GM12892 (cell line): ENCODE results near the gene TOP2B.

ENCODE experiments used
- DNase-seq: peaks from one replicate; pipeline ENCODE4 v3.0.0; 2011; ENCODE audit not compliant: insufficient read length
- FAIRE-seq: peaks from 2 replicates; lab custom pipeline; 2011; peaks lifted over from hg19 to GRCh38; lab: Jason Lieb, UNC
- POLR2A ChIP-seq: IDR thresholded peaks from 2 replicates; pipeline ENCODE4 v1.6.1; 2011; ENCODE audit warnings: low read depth, low read length, control low read depth
- POLR2AphosphoS5 ChIP-seq: IDR thresholded peaks from 2 replicates; pipeline ENCODE4 v1.6.1; 2011; ENCODE audit warnings: low read depth, low read length, control low read depth
- TAF1 ChIP-seq: IDR thresholded peaks from 2 replicates; pipeline ENCODE4 v1.6.1; 2011; ENCODE audit warnings: low read depth, mild to moderate bottlenecking, control low read depth, low read length, borderline replicate concordance

TOP2B gene

DNA sequence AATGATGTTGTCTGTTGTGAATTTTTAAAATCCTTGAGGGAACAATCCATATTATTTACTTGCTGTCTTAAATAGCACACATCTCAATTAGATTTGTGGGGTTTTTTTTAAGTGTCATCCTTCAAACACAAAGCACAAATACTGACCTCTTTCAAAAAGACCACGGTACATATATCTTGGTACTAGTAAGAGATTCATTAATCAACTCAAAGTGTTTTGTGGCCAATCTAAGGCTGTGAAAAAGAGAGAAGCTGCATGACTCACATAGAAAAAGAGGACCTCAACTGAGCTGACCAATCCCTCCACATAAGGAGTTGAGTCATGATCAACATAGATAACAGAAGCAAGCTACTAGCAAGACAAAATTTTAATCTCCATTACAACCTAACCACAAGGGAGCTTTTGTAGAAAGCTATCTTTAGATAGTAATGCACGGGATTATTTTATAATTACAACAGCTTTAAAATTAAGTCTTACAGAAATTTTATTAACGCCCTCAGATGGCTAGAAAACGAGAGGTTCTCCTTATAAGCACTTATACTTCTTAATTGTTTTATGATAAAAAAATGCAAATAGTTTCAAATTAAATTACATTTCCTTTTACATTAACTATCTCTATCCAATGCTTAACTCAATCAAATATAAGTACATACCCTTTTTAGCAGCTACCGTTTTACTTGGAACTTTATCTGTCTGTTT is 60.5 kb downstream of the TOP2B start:
- no peak for TF ChIP-seq TAF1
- no peak for TF ChIP-seq POLR2AphosphoS5
- no peak for TF ChIP-seq POLR2A
- FAIRE-seq = no peak
- DNase-seq = no peak

- DNase-seq (no peak), FAIRE-seq (no peak)
- TF ChIP-seq TAF1 (no peak), POLR2AphosphoS5 (no peak), POLR2A (no peak)
These were observed 61.0 kb downstream of the TOP2B start for GRCh38 chr3:25603703-25604102.

DNA sequence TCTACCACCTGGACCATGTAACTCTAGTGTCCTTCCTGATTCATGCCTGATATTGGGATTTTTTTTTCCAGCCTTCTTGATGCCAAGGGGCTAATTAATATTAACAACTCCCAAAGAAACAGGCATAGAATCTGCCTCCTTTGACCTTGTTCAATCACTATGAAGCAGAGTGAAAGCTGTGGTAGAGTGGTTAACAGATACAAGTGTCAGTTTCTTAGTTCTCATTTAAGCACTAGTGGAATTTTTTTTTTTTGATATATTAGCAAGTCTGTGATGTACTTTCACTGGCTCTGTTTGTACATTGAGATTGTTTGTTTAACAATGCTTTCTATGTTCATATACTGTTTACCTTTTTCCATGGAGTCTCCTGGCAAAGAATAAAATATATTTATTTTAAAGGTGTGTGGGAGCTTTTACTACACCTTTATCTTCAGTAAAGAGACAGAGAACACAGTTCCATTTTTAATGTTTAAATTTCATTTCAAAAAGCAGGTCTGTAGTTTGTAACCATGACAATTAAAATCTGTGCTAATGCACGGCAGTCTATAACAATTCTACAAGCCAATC is 67.1 kb downstream of the TOP2B start:
- no peak for TF ChIP-seq TAF1
- TF ChIP-seq POLR2AphosphoS5 = no peak
- TF ChIP-seq POLR2A = no peak
- FAIRE-seq = no peak
- no peak for DNase-seq

- TF ChIP-seq POLR2A (no peak), POLR2AphosphoS5 (no peak), TAF1 (no peak)
- DNase-seq = no peak
- no peak for FAIRE-seq
These were observed 70.7 kb downstream of the TOP2B start for GRCh38 chr3:25594007-25594502.

GRCh38 chr3:25593001-25593400 is 71.7 kb downstream of the TOP2B start:
- DNase-seq = no peak
- no peak for FAIRE-seq
- no peak for TF ChIP-seq POLR2A
- no peak for TF ChIP-seq TAF1
- TF ChIP-seq POLR2AphosphoS5 = no peak

DNA sequence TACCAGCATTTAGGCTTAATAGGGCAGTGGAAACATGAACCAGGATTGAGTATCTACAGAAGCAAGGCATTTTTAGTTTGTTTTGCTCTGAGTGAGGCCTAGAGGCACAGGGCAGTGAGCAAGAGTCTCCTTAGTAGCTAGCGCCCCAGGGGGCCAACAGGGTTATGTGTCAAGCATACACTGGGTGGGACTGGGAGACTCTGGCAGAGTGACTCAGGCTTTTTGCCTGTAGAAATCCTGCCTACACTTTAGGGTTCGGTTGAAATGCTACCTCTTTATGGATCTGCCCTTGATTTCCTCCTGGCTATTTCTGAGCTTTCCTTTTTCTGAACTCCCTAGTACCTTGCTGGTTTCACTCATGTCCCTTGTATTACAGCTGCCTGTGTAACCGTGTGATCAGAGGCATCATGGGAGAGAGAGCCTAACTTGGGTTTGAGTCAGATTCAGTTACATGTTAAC is 72.2 kb downstream of the TOP2B start:
- FAIRE-seq = no peak
- DNase-seq = no peak
- no peak for TF ChIP-seq POLR2AphosphoS5
- TF ChIP-seq POLR2A = no peak
- no peak for TF ChIP-seq TAF1

DNA sequence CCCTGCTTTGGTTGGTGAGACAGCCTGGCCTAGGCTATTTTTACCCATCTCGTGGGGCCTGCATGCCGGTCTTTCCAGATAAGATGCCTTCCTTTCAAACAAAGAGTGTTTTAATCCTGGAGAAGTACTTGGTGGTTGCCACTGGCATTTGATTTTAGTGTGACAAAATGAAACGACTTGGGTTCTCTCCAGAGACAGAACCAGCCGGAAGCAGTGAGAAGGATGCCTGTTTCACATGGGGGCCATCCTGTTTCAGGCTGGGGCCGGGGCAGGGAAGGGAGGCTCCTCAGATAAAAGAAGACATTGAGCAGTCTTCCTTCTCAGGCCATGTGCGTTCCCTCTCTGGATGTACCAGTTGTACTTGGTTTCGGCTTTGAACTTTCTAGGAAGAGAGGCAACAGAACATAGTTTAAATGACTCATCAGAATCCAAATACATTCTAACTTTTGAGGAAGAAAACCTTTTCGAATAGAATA is 74.9 kb downstream of the TOP2B start:
- FAIRE-seq = no peak
- DNase-seq = no peak
- TF ChIP-seq POLR2A (no peak), TAF1 (no peak), POLR2AphosphoS5 (no peak)

DNA sequence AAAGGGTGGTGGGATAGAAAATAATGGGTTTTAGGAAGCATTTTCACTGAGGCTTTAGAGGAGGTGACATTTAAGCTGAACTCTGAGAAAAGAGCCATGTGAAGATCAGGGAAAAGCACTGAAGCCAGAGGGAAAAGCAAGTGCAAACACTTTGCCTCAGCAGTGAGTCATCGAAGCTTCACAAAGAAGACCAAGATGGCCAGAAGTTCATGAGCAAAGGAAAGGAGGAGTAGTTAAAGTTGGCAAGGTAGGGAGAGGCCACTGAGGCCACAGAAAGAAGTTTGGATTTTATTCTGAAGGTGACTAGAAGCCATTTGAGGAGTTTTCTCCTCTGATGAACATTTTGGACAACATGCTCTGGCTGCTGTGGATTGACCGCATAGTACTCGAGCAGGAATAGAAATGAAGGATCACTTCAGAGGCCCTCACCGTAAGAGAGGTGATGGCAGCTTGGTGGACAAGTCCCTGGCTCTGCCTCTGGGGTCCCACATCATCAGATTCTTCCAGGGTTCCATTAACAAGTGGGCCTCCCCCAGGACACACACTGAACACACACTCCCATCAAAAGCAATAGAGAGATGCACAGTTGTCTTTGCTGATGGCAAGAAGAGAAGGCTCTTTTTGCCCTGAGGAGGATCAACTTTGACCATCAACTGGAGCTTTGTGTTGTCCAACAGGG is 75.5 kb downstream of the TOP2B start:
- DNase-seq (no peak), FAIRE-seq (no peak)
- TF ChIP-seq TAF1 = no peak

DNA sequence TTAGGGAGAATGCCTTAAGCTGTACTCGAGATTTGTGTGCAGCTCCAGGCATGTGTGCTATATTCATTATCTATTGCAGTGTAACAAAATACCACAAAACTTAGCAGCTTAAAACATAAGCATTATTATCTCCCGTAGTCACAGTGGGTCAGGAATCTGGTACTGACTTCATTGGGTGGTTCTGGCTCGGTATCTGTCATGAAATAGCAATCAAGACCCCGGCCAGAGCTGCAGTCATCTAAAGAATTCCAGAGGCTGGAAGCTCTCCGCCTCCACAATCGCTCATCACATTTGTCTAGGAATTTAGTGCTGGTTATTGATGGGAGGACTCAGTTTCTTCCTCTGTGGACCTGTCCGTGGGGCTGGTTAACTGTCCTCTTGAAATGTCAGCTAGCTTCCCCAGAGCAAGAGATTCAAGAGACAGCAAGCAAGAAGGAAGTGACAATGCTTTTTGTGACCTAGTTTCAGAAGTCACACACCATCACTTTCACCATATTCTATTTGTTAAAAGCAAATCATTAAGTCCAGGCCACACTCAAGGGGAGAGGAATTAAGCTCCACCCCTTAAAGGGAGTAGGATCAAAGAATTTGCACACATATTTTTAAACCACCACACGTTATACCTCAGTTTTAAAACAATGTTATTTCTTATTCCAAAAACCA is 76.1 kb downstream of the TOP2B start:
- DNase-seq = no peak
- TF ChIP-seq TAF1 (no peak), POLR2AphosphoS5 (no peak), POLR2A (no peak)
- no peak for FAIRE-seq

- FAIRE-seq = no peak
- TF ChIP-seq POLR2AphosphoS5 (no peak), TAF1 (no peak), POLR2A (no peak)
- DNase-seq = no peak
These were observed 76.7 kb downstream of the TOP2B start for GRCh38 chr3:25587975-25588374.

GRCh38 chr3:25587526-25587925 is 77.2 kb downstream of the TOP2B start:
- DNase-seq = no peak
- TF ChIP-seq POLR2A = no peak
- TF ChIP-seq TAF1 = no peak
- TF ChIP-seq POLR2AphosphoS5 = no peak
- FAIRE-seq = no peak
